Endometrial microvascular endothelial cells (primary cell): ENCODE data around the gene CDYL. TPM values are rescaled to one million over a fixed set of nuclear protein-coding genes. Genes with fewer than 3 reads are reported as not detected.

Experiments
- in situ Hi-C: cut with HindIII; loops from 2 replicates; pipeline ENCODE4 v1.10.0; 2017; ENCODE audit warnings: low sequenced_read_pairs, low pct_unique_long_range_greater_than_20kb; ENCODE audit errors: inconsistent ontology term
- total RNA-seq: library from RNA; depleted of rRNA; stranded (reverse); fragments of >200 nt; gene quantifications from one replicate; pipeline ENCODE4 v1.2.3, GENCODE V29; 2015; ENCODE audit errors: inconsistent ontology term

The CDYL gene
- total RNA-seq, 1 donor from 2014 or later: 18.1 TPM

DNA sequence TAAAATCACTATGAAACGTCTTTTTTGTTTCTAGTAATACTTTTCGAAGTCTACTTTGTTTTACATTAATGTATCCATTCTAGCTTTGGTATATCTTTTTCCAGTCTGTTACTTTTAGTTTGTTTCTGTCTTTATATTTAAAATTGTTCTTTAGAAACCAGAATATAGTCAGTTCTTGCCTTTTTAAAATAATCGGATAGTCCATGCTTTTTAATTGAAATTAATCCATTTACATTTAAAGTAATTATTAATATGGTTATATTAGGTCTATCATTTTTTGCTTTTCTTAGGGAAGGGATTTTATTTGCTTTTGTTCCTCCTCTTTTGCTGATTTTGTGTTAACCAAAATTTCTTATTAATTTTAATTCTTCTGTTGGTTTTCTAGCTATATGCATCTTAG is 23.7 kb downstream of the CDYL start:
- in situ Hi-C loops: no loop called here

DNA sequence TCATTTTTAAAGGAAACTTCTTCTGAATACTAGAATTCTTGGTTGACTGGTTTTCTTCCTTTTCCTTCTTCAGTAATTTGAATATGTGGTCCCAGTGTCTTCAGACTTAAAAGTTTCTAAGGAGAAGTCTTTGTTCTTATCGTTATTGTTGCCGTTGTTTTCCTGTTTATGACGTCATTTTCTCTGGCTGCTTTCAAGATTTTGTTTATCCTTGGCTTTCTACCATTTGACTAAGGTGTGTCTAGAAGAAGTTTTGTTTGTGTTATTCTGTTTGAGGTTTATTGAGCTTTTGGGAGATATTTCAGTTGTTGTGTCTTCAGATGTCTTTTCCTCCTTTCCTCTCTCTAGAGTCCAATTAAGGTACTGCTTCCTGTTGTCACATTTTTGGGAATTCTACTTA is 24.5 kb downstream of the CDYL start:
- in situ Hi-C loops: no loop called here

DNA sequence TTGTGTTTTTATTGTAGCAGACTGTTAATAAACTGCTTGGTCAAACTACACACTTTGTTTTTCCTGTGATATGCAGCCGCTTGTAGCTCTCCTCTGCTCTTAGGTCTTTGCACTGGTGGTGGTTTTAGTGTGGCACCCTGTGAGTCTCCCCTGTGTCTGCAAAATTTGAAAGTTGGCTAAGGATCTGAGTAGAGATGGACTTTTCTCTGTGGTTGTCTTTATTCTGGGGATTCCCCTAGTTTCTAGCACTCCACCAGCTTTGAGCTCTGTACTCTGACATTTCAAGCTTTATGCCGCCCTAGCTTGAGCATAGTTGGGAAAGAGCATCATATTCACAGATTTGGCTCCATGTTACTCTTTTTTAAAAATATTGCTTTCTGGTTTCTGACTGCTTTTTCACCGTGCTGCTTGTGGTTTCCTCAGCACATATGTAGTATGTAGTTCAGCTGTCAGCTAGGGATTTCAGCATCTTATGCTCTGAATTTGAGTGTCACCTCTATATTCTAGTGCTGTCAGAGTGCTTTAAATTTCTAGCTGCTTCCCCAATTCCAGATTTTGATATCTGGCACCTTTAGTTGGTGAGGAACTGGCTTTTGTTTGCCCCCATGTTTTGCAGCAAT is 25.4 kb downstream of the CDYL start:
- in situ Hi-C loops: no loop called here

DNA sequence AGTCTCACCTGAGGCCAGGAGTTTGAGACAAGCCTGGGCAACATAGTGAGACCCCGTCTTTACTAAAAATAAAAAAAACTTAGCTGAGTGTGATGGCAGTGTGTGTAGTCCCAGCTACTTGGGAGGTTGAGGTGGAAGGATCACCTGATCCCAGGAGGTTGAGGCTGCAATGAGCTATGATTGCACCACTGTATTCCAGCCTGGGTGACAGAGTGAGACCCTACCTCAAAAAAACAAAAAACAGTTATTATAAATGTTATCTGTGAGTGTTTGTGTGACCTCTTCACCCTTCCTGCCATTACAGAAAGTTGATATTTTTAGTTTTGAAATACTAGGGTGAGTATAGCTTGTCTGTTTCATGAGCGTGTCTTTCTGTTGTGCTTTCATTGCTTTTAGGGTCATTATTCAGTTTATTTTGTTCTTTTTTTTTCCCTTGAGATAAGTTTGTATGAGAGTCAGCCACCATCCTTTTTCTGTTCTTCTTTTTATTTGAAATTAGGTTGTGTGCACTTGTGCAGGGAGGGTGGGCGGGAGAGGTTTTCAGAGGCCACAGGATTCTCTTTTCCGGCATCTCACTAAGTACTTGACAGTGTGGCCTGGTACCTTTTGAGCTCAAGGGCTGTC is 26.2 kb downstream of the CDYL start:
- in situ Hi-C loops: no loop called here

DNA sequence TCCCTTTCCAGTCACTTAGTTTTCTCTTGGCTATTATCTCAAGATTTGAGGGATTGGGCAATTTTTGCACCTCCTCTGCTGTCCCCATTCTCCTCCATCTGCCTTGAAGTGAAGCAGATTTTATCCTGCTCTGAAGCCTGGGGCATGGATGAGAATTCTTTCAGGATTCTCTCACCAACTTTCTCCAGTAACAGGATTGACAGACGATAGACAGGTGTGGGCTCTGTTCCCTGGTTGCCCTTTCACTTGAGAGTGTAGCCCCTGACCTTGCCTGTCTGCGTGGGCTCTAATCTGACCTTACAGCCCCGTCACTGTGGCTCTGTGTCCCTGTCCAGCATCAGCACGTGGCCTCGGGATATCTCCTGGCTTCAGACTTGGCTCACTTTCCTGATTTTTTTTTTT is 27.1 kb downstream of the CDYL start:
- in situ Hi-C loops: no loop called here

DNA sequence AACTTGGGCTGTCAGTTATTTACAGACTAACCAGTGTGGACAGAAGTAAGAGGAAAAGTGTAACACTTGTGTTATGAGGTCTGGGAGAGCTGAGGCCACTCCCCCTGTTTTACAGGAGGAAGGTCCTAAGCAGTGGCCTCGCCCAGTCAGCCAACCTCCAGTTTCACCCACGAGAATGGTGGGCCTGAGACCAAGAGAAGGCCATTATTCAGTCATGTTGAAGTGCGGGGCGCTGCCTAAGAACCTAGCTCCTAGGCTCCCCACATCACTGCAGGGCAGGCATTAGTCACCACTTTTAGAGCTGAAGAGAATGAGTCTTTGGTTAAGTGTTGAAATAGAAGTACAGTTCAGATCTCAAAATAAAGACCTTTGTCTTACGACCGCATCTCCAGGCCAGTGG is 27.9 kb downstream of the CDYL start:
- in situ Hi-C loops: no loop called here

DNA sequence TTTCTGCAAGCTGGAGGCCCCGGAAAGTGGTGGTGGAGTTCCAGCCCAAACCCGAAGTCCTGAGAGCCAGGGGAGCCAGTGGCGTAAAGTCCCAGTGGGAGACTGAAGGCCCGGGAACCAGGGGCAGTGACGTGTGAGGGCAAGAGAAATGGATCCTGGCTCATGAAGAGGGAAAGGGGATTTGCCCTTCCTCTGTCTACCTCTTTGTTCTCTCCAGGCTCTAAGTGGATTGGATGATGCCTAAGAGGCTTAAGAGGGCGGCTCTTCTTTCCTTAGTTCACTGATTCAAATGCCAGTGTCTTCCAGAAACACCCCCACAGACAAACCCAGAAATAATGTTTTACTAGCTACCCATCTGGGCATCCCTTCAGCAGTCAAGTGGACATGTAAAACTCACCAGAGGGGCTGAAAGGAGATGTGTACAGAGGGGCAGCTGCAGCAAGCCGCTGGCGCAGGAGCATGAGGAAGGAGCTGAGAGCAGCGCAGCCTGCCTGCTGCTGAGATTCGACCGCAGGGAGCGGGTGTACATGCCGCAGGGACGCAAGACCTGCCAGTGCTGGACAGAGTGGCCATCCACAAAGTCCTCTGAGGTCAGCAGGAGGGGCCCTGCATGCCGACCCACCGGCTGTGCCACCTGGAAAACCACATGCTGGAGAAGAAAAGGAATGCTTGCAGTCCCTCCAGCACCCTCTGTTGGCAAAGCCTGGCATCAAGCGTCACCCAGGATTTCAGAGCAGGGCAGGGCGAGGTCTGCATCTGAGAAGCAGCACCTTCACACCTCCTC is 29.5 kb downstream of the CDYL start:
- in situ Hi-C loops: no loop called here

DNA sequence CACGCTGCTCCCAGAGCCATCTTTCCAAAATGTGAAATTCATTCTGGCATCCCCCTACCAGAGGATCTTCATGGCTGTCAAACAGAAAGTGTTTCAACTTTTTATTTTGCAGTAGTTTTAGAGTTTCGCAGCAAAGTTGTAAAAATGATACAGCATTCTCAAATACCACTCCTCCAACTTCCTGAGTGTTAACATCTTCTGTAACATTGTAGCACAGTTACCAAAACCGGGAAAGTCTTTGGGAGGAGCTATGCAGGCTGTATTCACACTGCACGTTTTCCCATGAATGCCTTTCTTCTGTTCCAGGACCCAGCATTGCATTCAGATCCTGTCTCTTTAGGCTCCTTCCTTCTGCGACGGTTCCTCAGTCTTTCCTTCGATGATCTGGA is 30.1 kb downstream of the CDYL start:
- in situ Hi-C loops: no loop called here

DNA sequence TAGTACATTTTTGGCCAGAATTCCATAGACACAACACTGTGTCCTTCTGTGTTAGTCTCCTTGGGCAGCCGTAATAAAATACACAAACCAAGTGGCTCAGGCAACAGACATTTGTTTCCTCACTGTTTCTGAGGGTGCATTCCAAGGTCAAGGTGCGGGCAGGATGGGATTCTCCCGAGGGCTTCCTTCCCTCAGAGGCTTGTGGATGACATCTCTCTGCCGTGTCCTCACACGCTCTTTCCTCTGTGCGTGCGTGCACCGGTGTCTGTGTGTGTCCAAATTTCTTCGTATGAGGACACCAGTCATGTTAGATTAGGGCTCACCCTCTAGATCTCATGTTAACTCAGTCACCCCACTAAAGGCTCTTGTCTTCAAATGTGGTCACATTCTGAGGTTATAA is 30.6 kb downstream of the CDYL start:
- in situ Hi-C loops: no loop called here

DNA sequence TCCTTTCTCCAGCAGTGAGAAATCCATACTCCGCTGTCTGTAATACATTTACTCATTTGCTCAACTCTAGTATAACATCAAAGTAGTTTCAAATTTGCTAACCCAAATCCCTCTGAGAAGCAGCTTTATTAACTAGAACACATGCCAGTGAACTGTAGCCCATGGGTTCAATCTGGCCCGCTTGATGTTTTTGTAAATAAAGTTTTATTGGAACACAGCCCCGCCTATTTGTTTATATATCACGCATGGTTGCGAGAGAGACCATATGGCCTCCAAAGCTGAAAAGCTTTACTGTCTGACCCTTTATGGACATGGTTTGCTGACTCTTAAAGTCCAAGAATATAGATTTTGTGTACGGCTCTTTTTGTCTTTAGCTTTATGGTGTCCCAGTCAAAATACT is 32.2 kb downstream of the CDYL start:
- in situ Hi-C loops: no loop called here

DNA sequence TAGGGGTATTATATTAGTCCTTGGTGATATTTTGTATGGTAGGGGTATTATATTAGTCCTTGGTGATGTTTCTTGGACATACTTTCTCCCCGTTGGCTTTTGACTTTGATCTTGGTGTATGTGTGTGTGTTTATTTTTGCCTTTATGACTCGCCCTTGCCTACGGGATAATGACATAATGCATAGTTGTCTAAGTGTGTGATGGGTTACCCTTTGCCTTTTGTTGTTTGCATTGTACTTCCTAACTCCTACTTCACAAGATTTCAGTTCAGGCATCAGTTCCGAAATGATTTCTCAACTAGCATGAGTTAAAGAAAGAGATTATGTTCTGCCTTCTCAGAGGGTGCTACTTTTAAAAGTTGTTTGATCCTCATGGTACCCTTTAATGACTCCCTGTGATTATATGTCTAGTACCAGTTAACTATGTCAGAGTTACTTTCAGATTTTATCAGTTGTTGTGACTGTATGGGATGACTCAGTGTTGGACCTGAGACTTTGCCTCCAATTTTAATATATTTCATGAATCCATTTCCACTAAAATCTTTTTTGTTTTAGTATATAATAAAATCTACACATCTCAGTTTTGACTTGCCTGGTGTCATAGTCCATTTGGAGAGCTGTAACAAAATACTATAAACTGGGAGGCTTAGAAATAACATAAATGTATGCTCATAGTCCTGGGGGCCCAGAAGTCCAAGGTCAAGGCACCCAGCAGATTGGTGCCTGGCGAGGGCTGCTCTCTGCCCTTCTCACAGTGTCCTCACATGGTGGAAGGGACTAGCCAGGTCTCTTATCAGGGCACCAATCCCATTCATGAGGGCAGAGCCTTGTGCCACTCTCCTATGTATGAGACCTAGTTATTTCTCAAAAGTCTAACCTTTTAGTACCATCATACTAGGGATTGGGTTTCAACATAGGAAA is 34.1 kb downstream of the CDYL start:
- in situ Hi-C loops: no loop called here

DNA sequence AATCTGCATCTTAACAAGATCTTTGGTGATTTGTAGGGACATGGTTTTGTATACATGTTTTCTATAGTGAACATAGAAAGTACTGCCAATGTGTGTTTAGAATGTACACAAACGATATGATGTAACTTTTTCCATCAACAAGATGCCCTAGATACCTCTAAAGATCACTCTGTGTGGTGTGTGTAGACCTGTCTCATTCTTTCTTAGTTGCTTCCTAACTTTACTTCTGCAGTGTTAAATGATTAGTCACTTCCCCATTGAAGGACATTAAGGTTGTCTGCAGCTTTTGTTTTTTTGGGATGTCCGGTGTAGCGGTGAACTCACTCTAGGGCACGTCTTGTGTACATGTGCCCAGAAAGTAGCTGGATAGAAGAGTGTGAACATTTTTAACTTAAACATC is 35.9 kb downstream of the CDYL start:
- in situ Hi-C loops: no loop called here

DNA sequence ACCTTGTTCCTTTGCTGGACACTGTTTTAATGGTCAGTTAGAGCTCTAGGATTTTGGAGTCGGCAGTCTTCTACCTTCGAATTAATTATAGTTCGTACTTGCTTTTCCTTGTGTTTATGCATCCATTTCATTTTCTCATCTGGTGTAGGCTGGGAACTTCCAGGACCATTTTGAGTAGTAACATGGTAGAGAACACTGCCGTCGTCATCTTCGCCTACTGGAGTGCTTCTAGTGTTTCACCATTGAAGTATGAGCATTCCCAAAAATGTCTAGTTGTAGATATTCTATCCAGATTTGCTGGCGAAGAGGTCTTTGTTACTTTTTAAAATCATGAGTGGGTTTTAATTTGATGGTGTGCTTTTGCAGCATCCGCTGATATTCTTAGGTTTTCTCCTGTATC is 36.9 kb downstream of the CDYL start:
- in situ Hi-C loops: no loop called here

DNA sequence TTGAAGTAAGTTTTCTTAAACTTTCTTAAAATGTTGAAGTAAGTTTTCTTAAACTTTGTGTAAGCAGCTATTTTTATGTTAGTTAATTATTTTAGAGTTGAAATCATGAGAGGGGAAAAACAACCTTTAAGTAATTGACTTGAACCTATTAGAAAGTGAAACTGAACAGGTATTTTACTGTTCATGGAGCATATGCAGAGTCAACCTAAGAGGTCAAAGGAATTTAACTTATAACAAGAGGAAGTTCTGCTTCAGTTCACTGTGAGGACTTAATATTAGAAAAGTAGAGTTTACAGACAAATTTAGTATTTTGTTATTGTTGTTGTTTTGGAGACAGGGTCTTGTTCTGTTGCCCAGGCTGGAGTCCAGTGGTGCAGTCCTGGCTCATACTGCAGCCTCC is 38.0 kb downstream of the CDYL start:
- in situ Hi-C loops: no loop called here

DNA sequence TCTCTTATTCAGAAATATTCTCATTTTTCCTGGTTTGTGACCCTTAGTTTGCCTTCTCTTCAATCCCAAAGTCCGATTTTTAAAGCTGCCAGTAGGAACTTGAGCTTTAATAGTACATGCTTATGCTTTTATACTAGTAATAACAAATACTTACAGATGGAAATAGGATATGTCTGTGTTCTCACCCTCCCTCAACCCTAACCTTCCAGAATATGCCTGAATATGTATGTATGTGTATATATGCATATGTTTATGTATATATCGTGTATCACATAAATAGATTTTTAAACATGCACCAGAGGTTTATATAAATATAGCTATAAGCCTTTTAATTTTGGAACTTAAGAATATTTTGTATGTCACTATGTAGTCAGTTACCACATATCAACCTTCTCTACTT is 38.8 kb downstream of the CDYL start:
- in situ Hi-C loops: no loop called here

DNA sequence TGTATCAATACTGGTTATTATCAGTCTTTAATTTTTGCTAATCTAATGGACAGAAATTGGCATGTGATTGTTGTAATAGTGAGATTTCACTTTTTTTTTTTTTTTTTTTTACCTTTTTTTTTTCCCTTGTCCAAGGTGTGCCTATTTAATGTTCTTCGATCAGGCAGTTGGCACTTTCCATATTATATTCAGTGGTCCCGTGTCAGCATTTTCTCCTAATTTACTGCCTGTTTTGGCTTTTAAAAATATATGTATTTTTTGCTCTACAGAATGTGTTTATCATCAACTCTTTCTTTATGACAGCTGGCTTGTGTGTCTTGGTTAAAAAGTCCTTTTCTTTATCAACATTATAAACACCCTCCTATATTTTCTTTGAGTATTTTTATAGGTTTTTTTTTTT is 39.4 kb downstream of the CDYL start:
- in situ Hi-C loops: no loop called here

DNA sequence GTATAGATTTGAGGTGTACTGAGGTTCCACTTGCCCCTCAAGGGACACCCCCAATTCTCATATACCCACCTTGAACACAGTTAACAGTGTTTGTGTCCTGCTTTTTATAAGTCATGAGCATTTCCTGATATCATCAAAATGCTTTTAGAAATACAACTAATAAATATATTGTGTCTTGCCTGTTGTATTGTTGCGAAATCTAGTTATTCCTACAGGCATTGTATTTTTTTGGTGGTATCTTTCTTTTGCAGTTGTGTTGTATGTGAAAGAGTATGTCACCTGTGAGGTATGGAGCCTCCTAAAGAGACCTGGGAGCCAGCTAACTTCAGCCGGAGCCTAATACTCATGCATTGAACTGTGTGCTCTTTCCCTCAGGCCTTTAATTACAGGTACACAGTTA is 40.7 kb downstream of the CDYL start:
- in situ Hi-C loops: no loop called here

DNA sequence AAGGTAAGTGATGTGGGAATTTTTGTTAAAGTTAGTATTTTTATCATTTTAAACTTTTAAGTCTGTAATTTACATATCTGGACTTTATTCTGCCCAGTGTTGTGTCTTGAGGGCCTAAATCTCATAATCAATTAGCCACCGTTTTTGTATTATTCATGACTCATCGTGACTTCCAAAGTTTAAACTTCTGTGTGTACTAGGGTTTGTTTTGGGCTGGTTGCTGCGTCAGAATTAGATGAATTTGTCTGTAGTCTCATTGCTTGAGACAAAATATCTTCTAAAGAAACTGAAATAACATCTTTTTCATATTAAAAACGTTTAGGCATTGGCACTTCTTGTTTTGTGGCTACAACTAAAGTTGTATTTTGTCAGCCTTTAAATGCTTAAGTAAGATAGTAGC is 41.3 kb downstream of the CDYL start:
- in situ Hi-C loops: no loop called here

DNA sequence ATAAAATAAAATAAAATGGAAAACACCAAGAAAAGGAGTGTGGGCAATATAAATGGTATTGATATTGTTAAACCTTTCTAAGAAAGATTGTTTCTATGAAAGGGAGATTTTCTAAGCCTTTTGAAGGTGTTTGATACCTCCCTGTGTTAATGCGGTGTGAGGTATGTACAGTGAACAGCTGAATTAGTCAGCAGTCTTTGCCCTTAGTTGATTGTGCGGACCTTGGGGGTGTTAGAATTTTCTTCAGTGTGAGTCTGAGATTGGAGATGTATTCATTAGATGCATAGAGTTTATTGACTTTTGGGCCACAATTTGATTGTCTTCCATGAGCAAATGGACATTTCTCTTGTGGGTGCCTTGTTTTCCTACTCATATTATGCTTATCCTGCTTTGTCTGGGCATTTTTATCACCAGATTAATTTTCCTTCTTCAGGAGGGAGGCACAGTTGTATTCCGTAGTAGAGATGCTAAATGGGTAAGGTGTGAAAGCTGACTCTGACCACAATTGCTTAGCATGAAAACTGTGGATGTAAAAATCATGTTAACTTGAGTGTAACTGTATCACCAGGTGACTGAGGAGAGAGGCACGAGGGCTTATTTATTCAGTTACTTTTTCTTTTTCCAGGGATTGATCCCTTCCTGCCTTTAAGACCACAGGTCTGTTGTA is 42.2 kb downstream of the CDYL start:
- in situ Hi-C loops: no loop called here
